Dermis blood vessel endothelial cell (primary cell): Measurements from ENCODE around the gene ADGRB3. TPM values are rescaled to one million over a fixed set of nuclear protein-coding genes. Genes with fewer than 3 reads are reported as not detected.
"Not testable (repeated sequence)": the region's sequence is repeated elsewhere in the genome, so short reads cannot be mapped to it uniquely, and the experiment has no call there.

ENCODE experiments used
- DNase-seq: peaks from one replicate; pipeline ENCODE4 v3.0.0; 2010
- total RNA-seq: library from RNA; depleted of rRNA; stranded (reverse); fragments of >200 nt; gene quantifications from 2 replicates; pipeline ENCODE4 v1.2.3, GENCODE V29; 2014

The ADGRB3 gene
- total RNA-seq, 1 donor from 2014 or later, result not detected

DNA sequence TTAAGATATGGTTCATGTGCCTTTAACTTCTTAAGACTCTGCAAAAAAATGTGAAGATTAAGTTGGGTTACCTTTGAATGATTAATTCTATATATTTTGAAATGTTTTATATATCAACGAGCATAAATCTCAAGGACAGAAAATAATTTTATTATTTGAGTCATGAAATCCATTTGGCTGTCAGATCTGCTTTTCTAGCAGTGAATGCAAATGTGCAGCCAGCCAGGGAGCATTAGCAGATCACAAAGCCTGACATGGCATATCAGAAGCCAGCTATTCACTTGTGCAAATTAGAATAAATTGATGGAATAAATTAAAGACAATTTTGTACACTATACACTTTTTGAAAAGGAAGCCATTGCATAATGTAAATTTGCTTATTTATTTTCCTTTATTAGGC is 424.3 kb downstream of the ADGRB3 start:
- DNase-seq, result no peak

DNA sequence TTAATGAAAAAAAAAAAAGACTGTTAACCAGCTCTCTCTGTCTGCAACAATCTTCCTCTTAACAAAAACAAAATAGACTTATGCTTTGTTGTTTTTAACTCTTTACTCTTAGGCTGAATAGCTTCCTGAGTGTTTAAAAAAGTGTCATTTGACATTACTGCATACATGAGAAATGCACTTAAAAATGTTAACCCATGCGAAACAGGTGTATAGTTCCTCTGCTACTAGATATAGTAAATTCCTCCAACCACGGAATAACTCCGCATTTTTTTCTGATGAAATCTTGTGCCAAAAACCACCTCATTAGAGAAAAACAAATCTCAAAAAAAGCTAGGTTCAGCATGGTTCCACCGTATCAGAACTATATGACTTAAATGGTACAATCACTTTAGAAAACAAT is 426.0 kb downstream of the ADGRB3 start:
- DNase-seq, result no peak

DNA sequence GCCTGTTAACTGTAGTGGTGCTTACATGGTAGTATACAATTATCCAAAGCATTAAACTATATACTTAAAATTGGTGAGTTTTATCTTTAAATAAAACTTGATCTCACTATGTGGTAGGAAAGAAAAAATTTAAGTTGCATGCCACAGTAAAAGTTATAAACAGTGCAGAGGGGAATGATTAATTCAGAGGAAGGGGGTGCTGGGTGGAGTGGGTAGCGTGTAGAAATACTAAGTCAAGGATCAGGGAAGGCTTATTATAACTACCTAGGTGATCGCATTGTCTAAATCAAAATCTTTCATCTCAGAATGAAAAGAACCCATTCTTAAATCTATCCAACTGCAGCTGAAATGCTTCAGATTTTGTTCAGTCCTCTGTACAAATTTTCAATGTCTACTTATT is 428.3 kb downstream of the ADGRB3 start:
- DNase-seq, result no peak

DNA sequence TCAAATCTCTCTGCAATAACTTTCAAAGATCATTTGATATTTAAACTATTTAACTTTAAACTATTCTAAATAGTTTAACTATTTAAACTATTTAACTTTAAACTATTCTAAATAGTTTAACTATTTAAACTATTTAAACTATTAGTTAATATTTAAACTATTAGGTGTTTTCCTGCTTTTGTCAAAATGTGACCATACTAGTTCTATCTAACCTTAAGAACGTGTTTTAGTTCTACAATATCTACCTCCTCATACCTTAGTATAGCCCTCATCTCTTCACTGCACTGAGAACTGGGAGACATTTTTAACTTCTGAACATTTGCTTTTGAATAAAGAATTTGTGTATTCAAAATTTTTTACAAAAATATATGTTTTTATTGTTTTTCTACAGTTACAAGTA is 429.1 kb downstream of the ADGRB3 start:
- no peak for DNase-seq

DNA sequence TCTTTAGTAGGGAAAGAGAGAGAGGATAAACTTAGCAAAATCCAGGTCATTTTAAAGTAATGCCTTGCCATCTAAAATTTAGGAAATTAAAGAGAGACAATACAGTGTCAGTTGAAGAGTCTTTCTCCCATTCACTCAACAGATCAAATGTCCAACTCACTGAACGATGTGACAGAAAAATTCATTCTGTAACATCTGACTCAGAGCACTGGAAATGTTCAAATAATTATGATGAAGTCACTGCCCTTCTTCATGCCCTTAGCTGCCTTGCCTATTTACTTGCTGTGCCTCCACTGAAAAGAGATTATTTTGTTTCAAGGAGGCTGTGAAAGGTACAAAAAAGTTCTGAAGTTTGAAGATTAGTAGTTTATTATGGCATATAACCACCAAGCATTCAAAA is 434.8 kb downstream of the ADGRB3 start:
- DNase-seq, result no peak

DNA sequence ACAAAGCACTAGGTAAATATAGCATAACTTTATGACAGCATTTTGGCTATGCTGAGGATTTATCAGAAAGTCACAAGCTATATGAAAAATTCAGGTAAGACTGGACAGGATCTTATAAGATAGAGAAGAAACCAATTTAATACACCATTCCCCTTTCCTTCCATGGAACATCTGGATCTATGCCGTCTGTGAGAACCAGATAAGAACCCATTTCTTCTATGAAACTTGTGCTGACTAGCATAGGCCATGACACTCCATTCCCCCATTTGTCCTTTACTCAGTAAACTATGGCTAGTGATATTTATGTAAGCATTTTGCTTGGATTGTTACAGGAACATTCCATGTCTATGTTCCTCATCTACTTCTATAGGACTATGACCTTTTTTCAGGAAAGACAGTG is 437.7 kb downstream of the ADGRB3 start:
- DNase-seq, result no peak

DNA sequence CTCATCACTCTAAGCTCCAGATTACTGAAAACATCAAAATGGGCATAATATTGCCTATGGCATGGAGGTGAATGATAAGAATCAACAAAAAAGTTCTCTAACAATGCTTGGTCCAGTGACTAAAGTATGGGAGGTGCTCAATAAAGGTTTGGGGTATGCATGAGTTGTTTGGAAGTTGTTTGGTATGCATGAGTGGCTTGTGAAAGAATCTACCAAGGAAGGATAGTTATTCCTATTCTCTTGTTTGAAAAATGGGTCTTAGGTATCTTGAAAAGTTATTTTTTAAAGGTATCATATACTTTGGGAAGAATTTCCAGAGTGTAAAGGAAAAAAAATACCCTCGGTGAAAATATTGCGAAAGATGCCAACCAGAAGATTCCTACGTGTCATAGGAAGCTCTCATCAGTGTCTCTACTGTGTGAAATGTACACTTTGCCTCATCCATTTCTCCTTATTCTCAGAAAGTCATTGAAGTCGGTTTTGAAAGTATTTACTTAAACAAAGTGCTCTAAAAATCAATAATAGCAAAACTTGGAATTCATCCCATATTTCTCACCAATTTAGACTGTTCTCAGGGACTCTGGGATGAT is 449.8 kb downstream of the ADGRB3 start:
- no peak for DNase-seq

DNA sequence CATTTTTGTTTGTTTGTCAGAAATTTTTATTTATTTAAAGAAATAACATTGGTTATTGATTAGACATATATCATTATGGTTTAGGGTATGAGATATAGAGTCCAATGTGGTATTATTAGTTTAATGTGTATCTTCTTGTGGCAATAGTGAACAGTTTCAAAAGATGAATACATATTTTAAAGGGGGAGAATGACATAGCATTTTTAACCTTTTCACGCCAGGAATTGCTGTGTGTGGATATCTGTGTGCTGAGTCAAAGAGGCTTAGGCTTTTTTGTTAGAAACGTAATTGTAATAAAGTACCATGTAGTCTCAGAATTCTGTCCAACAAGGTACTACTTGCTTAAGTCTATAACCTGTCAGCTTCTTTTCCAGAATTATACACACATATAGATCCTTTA is 451.6 kb downstream of the ADGRB3 start:
- no peak for DNase-seq

DNA sequence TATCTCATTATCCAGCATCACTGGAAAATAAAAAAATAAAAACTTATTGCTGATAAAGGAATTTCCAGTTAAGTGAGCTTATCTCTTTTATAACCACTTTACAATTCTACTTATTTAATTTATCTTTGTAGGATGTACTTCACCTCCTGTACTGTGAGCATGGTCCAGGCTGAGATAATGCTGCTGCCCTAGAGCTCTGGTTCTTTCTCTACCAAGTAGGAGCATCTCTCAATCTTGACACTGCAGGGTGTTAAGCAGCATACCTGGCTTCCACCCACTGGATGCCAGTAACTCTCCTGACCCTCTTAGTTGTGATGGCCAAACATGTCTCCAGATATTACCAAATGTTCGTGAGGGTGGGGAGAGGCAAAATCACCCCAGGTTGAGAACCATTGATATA is 454.5 kb downstream of the ADGRB3 start:
- DNase-seq, result no peak

DNA sequence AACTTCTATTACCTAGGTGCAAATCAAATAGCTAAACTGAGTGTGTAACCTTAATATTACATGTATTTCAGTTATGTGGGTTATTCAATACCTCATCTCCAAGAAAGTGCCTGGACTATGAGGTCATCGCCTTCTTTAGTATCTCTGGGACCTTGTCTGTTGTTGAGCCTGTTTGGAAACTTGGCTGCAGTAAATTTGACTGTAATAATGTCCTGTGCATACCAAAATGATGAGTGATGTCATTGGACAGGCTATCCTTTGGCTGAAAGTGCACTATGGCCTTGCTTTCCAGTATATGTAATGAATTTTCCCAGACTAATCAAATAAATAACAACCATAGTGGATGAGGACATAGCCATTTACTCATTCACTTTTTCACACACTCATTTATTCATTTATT is 455.1 kb downstream of the ADGRB3 start:
- DNase-seq, result no peak

DNA sequence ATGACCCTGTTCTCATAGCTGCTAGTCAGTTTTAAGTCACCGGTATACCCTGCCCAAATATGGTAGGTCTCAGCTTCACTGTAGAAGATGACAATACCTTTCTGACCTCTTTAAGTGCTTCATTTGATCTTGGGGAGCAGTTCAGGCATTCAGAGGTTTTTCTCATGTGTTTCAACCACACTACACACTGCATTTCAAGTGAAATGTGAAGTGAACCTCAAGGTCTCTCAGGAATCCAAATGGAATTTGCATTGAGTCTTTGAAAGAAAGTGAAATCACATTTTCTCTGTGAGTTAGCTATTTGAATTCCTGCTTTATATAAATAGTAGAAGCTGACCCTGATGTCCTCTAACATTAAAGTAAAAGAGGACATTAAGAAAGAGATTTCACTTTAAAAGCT is 461.6 kb downstream of the ADGRB3 start:
- DNase-seq, result no peak

DNA sequence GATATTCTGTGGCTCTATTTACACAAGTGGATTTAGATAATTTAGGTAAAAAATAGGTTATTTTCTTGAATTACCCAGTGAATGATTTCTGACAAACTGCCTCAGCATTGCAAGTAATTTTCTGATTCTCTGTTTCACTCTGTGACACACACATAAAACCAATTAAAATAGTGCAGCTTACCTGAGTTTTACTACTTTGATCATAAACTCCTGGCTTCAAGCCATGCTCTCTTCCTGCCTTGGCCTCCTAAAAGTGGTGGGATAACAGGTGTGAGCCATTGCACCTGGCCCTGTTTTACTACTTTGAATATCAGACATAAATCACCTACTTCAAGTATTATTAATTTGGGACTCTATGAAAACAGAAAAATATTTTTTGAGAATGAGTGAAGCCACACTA is 462.9 kb downstream of the ADGRB3 start:
- DNase-seq, result no peak

DNA sequence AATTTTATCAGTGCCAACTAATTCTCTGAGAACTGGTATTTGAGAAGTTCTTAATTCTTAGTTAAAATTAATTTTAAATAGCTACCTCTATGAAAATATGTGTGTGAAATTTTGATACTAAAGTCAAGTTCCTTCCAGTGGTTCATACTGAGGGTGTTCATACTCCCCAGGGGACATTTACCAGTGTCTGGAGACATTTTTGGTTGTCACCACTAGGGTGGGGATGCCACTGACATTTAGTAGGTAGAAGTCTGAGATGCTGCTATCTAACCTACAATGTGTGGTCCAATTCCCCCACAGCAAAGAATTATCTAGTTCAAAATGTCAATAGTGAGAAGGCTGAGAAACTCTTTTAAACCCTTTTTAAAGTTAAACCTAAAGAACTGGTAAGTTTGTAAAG is 463.8 kb downstream of the ADGRB3 start:
- DNase-seq, result no peak

DNA sequence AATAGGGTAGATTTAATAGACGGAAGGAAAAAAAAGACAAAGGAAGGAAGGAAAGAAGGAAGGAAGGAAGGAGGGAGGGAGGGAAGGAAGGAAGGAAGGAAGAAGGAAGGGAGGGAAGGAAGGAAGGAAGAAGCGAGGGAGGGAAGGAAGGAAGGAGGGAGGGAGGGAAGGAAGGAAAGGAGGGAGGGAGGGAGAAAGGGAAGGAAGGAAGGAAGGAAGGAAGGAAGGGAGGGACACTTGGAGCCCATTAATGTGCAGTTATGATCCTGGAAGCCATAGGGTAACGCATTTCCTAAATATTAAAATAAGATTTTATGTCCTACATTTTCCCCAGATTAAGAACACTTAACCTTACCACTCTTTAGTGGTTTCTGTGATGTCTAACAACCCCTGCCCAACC is 465.7 kb downstream of the ADGRB3 start:
- DNase-seq, result no peak

DNA sequence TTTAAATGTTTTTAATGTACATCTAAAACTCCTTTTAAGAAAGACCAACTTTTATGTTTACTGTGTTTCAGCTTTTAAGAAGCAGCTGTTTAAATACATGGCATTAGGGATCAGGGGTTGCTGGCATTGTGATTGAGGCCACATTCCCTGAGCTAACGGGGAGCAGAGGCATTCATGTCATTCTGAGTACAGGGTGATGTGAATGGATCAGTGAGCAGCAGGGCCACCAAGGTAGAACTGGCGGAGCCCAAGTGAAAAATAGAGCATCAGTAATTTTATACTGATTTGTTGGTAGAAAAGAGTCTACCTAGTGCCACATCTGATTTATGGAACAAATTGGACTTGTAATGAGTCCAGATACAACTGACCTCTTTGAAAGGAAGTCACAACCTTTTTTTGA is 467.3 kb downstream of the ADGRB3 start:
- DNase-seq, result no peak

DNA sequence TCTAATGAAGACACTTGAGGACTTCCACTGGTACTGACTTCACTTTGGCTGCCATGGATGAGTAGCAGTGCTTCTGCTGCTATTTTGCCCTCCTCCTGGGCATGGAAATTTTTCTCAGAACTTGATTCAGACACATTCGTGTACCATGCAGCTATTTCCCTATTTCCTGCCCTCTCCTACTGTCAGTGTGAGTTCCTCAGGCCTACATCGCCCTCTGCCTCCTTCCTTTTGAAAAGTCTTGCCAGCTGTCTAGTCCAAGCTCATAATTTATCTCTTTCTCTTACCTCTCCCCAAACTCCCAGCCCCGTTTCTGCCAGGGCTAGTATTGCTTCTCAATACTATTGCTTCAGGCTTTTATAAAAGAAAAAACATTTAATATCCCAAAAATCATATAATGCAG is 470.2 kb downstream of the ADGRB3 start:
- DNase-seq, result no peak

DNA sequence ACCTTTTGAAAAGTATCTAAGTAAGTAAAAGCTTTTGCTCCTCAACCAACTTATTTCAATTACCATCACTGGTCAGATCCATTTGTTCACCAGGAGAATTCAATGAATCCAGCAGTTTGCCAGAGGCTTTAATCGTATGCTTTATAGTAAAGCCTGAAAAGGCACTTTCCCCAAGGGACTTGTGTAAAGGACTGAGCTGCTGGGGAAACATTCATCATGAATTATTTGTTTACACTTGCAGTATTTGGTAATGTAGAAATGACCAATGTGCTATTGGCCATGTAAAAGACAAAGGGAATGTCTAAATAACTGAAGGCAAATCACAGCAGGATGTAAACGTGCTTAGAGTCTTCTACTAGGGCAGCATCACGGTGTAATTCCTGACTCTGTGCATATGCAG is 471.4 kb downstream of the ADGRB3 start:
- DNase-seq, result no peak

DNA sequence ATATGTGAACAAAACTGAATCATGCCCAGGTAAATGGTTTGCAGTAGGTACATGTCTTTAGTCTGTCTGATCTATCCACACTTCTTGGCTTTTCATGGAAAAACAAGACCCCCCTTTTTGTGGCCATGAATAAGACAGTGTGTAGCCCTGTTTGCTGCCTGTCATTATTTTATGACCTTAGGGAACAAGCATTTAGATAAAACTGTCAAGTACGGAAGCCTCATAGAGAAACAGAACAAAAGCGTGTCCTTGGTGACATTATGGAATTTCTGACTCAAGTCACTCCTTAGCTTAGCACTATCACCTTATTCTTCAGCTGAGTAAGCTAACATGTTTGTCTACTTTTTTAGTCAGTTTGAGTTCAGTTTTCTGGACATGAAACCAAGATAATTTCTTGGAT is 476.2 kb downstream of the ADGRB3 start:
- DNase-seq, result no peak

DNA sequence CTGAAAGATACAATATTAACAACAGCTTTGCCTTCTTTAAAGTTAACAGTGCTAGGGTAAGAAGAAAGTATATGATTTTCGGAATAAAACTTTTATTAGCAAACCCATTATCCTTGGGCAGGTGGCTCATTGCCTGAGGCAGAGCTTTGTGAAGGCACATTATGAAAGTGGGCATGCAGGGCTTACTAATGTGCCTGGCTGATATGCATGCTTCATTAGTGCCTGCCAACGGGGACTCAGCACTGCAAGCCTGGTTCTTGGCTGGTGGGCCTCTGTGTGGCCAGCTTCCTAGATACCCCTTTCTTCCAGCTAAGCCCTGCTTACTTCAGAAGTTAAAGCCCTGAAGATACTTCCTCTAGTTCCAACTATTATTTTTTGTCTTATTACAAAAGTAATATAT is 481.6 kb downstream of the ADGRB3 start:
- DNase-seq, result no peak

DNA sequence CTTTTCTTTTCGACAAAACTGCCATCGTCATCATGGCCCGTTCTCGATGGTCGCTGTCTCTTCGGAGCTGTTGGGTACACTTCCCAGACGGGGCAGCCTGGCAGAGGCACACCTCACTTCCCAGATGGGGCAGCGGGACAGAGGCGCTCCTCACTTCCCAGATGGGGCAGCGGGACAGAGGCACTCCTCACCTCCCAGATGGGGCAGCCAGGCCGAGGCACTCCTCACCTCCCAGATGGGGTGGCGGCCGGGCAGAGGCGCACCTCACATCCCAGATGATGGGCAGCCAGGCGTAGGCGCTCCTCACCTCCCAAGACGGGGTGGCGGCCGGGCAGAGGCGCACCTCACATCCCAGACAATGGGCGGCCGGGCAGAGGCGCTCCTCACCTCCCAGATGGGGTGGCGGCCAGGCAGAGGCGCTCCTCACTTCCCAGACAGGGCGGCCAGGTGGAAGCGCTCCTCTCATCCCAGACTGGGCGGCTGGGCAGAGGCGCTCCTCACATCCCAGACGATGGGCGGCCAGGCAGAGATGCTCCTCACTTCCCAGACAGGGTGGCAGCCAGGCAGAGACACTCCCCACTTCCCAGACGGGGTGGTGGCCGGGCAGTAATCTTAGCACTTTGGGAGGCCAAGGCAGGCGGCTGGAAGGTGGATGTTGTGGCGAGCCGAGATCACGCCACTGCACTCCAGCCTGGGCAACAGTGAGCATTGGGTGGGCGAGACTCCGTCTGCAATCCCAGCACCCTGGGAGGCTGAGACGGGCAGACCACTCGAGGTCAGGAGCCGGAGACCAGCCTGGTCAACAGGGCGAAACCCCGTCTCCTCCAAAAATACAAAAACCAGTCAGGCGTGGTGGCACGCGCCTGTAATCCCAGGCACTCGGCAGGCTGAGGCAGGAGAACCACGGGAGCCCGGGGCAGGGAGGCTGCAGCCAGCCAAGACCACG is 486.7 kb downstream of the ADGRB3 start:
- DNase-seq, result not testable (repeated sequence)

DNA sequence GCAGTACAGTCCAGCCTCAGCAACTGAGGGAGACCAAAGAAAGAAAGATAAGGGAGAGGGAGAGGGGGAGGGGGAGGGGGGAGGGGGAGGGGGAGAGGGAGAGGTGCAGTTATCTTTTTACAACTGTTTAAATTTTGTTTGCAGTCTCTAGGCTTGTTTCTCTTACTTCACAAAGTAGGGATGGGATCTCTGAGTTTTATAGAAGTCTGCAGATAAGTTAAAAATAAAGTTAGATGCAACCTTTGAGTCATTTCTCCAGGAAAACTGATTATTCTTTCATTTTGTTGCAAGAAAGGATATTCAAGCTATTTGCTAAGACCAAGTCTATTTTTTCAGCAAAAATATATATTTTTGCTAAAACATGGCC is 487.3 kb downstream of the ADGRB3 start:
- DNase-seq, result no peak

DNA sequence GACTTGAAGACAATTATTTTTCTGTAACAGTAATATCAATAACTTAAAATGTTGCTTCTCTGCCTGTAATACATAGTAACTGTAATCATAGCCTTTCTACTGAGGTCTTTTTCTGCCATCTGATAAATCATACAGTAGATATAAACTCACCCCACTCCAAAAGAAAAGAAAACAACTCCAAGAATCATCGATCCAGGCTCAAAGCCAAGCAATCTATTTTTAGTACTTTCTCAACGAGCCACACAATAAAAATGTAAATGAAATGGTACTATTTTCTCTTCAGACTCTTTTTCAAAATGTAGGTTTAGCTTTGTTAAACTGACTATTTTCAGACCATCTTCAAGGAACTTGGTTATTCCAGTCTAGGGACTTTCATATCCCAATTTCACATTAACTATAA is 493.3 kb downstream of the ADGRB3 start:
- DNase-seq, result no peak

DNA sequence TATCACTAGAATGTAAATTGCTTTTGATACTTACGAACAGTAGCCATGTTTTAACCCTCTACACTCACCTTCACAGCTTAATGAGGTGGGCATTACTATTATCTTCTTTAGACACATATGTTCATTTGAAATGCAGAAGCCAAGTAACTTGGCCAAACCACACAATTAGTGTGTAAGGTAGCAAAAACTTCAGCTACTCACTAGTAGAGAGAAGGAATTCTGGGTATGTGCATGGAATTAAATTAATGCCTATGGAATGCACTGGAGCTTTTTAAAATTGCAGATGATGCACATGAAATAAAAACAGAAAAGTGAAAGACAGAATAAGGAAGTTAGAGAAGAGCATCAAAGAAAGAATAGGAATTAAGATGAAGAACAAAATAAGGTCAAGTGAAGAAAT is 494.0 kb downstream of the ADGRB3 start:
- DNase-seq, result no peak

DNA sequence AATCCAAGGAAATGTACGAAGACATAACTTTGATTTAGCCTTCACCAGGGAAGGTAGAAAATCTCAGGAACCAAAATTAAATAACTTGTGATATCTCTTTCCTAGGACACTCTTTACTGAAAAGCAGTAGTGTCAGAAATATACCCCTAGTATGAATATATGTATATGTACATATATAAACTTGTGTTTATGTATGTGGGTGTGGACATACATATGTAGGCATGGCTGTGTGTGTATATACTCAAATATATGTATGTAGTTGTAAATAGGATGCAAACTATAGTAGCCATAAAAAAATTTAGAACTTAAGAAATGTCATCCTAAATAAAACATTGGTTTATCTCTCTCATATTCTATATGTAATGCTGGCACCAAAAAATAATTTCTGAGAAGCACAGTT is 500.8 kb downstream of the ADGRB3 start:
- DNase-seq, result no peak

DNA sequence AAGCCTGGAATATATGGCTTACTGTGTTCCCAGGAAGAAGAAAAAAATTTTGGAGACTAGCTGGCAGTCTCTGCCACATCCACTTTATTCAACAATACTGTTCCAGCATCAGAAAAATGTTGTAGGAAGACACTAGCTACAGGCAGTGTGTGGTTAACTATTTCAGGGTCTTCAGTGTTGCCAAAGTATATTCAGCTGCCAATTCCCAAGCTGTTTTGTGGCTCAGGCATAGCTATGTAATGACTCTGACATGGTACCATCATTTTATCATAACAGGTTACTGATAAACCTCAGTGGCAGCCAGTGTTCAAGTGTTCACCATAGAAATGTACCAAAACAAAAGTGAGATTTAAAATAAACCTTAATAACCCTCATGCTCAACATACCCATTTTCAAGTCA is 503.1 kb downstream of the ADGRB3 start:
- DNase-seq, result no peak
